NCI-H460 (cell line): Measurements from ENCODE around the gene C1orf174. TPM values are rescaled to one million over a fixed set of nuclear protein-coding genes. Genes with fewer than 3 reads are reported as not detected.

Experiments
- DNase-seq: peaks from one replicate; pipeline ENCODE4 v3.0.0-alpha.2; 2016; ENCODE audit warnings: low read depth; ENCODE audit errors: extremely low read depth
- total RNA-seq: library from RNA; depleted of rRNA; stranded (reverse); fragments of >200 nt; shearing (Covaris generic); gene quantifications from 2 replicates; pipeline ENCODE4 v1.2.3, GENCODE V29; 2014

Gene C1orf174
- total RNA-seq, 1 experiment from 2014 or later = 25.1 TPM

DNA sequence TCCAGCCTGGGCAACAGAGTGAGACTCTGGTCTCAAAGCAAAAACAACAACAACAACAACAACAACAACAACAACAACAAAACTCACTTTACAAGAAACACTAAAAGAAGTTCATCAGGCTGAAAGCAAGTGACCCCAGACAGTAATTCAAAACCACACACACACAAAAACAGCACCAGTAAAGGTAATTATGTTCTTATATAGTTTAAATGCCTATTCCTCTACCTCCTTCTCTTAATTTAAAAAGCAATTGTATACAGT lies 1.7 kb downstream of the C1orf174 start:
- no peak for DNase-seq

DNA sequence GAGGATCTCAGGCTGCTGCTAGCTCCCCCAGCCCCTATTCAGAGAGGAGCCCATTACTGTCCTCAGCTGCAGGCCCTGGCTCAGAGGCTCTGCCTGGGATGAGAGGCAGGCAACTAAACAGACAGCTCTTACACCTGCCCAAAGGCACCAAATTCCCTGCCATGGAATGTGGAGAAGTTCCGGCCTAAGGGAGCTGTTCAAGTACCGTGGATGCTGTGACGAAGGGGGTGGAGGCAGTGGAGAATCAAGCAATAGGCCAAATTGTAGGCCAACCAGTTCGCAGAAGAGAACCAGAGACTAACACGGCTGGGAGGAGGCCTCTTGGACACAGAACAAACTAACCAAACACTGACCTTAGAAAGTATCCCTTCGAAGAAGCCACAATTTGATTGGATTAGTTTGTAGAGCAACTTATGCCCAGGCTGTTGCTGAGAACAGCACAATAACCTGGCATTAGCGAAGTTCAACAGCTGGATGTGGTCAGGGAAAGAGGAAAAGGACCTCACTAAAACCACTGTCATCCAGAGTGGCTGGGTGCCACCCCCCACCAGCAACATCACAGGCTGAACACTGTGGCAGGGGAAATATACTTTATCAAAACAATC lies 3.6 kb downstream of the C1orf174 start:
- no peak for DNase-seq

DNA sequence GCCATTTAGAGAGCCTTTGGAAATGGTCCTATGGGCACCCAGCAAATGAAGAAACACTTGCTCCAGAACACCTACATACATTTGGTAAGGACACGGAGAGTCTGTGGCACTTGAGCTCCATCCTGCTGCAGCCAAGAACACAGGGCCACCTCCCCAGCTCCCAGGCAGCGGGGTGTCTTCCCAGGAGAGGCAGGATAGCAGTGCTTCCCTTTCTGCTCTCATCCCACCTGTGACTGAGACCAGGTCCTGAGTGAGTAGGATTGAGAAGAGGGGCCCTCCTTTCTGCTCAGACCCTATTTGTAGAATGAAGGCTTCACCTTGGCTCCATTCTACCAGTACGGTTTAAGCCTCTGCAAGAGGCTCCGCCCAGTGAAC lies 4.1 kb downstream of the C1orf174 start:
- DNase-seq = no peak

DNA sequence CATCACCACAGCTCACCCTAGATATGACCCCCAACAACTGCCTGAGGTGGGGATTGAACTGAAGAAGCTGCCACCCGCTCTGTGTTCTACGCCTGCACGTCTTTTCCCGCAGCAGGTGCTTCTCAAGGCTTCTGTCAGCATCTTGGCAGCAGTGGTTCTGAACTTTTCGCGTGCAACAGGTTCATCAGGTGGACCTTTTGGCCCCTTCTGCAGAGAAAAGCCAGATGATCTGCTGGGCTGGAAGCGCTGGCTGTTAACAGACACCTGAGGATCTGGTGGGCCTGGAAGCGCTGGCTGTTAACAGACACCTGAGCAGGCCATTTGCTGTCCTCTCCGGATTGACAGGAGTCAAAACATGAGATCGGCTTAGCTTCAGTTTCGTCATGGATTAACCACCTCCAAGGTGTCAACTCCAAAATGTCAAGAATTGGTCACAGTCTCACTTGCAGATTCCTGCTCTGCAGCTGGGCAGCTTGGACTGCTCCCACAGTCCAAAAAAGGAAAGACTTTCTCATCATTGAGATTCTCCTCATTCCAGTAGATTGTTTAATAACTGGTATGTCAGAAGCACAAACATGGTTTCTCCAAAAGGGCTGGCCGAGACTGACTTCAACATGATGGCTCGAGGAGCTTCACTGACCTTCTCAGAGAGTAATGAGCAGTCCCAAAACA lies 4.7 kb downstream of the C1orf174 start:
- no peak for DNase-seq

DNA sequence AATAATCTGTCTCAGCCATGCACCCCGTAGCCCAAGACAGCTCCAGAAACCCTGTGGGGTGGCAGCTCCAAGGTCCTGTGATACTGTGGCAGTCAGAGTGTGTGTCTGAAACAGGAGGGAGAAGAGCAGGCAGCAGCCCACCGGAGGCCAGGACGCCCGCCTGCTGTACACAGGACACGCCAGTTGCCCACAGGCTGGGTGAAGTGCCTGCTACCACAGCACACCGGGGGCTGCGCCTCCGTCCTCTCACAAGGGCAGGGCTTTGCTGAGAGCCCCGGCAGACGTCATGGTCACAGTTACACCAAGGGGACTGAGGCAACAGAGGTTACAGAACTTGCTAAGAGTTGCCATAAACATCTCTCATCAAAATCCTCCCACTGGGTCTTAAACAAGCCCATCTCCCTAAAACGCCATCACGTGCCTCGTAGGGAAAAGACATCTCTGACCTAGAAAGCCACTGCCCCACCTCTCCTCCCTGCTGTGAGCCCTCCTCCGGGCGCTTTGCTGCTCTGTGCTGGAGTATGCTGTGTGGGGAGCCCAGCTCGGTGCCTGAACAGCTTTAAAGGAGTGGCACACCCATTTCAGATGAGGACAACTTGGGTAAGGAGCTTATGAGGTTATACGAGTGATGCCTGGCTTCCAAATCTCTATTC lies 5.3 kb downstream of the C1orf174 start:
- no peak for DNase-seq

DNA sequence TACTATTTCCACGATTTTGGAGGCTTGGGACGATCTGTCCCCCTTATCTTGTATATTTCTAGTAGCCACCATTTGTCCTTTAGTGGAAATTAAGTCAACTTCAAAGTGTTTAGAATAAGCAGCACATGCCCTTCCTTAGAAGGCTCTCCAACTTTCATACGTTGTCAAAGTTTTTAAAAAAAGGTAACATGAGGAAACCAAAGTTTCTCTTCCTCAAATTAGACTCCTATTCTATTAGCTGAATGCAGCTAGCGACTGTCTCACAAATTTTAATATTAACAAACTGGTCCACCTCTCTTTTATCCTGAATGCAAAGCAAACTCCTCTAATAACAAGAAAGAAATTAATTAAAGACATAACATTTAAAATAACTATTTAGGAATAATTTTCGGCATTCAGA lies 6.9 kb downstream of the C1orf174 start:
- no peak for DNase-seq

DNA sequence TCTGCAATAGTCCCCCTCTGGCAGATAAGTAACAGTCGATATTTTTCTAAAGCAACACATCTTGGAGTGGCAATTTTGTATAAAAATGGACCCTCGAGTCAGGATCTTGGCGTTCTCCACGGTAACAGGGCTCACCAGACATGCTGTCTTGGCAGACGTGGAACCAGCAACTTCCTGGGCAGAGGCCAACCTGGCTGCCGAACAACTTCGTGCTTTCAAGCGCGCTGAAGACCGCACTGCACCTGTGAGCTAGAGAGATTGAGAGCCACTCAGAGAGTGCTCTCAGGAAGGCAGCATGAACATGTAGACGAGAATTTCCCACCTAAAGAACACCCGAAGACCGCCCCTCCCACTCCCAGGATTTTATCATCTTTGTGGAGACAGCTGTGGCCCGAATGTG lies 7.3 kb downstream of the C1orf174 start:
- no peak for DNase-seq

DNA sequence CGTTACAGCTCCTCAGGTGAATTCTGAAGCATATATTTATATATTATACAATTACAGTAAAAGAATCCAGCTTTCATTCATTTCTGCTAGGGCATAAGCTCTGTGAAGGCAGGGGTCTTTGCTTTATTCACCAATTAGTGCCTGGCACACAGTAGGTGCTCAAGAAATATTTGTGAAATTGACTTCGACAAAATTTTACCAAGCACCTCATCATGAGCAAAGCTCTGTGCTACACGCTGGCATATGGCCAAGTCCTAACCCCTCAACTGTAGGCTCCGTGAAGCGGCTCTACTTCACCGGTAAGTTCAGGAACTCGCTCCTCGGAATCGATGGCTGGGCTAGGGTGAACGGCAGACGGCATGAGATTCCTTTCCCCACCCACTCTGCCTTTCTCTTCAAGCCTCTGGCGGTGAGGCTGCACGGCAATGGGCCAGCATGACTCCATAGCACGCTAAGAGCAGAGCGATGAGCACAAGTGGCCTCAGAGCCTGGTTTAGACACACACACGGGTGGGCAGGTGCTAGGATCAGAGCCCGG lies 8.7 kb downstream of the C1orf174 start:
- DNase-seq = no peak

DNA sequence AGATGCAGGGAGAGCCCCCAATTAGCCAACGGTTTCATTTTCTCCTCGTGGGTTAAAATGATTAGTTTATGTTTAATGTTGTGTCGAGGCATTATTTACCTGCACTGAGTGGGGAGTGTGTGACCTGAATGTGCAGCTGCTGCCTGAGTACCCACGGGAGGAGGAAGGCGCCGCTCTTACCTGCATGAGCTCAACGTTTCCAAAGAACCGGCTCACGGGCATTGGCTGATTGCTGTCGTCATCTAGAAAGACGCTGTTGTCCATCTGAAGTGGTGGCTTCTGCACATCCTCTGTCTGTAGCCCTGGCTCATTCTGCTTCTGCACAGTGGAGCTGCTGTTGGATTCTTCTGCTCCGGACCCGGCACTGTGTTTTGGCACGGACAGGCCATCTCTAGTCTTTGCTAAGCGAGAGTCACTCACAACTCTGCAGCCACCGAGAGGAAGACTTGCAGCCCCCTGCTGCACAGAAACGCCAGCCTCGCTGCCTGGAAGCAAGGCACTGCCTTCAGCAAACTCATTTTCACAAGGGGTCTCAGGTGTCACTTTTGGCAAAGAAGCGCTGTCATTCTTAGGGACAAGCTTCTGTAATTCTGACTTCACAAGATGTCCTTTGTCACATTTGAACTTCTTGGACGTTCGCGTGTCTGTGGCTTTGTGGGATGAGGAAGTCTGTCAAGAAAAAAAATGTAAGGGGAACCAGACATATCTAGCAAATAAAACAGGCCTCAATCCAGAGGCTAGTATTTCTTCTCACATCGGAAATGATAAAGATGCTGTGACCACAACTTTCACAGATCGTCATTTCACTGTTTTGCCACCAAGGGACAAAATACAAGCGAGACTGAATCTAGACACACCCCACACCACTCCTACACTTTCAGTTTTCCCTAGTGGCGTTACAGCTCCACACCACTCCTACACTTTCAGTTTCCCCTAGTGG lies 9.4 kb downstream of the C1orf174 start:
- DNase-seq = no peak

DNA sequence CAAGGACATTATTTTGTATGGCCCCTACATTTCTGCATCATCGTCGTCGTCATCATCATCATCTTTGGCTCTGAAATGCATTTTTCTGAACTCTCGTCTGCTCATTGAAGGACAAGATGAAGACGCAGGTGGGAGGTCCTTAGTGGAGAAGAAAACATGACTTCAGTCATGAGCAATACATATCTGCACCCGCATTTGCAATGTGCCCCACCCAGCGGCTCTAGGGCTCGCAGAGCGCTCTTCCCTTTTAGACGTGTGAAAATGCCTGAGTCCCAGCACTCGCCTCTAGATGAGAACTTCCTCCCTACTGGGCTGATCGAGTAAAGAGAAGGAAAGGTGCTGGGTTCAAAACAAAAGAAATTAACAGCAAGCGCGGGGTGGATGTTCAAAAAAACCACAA lies 10.1 kb downstream of the C1orf174 start:
- DNase-seq = no peak

DNA sequence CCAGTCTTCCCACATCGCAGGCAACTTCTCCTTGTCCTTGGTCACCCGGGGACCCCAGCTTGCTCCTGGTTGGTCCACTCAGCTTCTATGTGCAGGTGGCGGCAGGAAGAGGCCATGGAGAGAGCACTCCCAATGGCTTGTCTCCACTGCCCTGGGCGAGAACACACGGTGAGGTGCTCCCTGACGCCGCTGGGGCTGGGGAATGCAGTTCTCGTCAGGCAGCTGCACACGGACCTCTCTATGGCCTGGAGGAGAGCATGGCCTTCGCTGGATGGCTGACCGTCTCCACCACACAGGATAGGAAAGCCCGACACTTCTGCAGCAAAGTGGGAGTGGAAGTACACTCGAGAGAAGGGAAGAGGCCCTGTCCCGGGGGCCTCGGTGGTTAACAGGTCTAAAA lies 11.8 kb downstream of the C1orf174 start:
- no peak for DNase-seq

DNA sequence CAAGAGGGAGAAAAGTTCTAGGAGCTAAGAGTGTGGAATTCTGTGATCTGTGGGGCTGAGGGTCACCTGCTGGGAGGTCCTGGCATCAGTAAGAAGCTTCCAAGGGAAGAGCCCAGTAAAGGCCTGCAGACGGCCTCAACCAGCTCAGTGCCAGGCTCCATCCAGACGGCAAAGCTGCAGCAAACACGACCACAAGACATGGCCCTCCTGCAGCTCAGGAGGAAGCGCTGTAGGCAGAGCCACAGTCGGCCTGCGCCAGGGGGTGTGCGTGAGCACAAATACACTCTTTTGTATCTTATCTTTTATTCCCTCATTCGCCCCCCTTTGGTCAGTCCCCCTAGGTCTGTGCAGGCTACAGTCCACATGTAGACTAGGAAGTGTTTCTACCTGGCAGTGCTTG lies 13.4 kb downstream of the C1orf174 start:
- DNase-seq = no peak

DNA sequence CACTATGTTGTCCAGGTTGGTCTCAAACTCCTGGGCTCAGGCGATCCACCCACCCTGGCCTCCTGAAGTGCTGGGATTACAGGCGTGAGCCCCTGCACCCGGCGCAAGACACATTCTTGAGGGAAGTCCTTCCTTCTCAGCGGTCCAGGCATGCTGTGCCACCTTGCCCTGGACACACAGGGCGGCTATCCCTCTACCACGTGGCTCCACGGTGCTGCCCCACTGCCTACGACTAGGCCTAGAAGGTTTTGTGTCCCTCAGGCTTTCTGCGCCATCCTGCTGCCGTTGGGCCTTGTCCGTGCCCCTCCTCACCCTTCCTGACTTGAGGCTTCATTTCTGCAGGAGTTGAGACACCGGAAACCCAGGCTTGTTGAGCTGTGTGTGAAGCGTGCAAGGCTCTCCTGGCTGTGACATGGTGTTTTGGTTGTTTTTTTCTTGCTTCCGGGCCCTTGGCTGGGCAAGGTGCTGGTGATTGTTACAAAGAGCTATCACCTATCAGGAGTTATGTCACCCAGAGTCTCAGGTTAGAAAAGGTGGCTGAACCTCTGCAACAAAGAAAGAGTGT lies 13.9 kb downstream of the C1orf174 start:
- no peak for DNase-seq

DNA sequence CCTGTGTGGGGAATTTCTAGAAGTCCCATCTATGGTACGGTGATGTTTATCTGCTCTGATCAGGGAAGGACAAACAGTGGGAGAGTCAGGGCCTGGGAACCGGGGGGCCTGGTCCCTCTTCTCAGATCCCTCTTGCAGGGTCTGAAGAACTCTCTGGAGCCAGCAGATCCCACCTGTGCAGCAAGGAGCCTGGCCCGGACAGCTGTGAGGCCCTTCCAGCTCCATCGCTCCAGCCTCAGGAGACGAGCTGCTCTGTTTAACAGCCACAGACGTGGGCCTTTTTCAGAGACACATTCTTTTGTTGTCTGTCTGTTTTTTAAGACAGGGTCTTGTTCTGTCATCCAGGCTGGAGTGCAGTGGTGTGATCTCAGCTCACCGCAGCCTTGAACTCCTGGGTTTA lies 14.5 kb downstream of the C1orf174 start:
- no peak for DNase-seq

DNA sequence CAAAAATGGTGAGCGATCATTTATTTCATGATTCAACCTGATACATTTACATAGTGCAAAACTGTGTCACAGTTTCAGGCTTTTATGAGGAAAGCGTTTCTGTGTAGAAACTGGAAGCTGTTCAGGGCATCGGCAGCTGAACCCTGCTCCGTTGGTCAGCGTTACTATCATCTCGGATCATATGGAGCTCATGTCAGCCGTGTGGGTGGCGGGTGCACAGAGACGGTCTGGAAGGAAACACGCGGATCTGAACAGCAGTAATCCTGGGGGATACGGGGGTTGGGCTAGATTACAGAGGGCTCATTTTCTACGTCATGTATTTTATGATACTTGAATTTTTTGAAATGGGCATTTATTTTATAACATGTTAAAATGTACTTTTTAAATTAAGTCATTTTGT lies 15.1 kb downstream of the C1orf174 start:
- no peak for DNase-seq

DNA sequence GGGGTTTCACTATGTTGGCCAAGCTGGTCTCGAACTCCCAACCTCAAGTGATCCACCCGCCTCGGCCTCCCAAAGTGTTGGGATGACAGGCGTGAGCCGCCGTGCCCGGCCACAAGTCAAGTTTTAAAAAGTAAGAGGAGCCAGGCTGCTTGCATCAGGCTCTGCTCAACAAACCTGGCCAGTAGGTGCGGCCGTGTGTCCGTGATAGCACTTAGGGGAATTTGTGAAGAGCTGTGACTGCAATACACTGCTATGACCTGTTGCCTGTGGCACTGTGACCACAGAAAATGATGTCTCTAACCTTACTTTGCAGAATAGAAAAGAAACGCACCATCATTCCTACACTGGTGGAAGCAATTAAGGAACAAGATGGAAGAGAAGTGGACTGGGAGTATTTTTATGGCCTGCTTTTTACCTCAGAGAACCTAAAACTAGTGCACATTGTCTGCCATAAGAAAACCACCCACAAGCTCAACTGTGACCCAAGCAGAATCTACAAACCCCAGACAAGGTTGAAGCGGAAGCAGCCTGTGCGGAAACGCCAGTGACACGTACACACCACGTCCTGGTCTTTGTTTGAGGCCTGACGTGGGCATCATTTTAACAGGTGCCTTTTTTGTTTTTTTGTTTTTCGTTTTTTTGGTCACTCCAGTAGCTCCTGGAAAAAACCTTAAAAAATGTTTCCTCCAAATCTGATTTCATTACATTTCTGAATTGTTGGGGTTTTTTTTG lies 16.7 kb downstream of the C1orf174 start:
- no peak for DNase-seq

DNA sequence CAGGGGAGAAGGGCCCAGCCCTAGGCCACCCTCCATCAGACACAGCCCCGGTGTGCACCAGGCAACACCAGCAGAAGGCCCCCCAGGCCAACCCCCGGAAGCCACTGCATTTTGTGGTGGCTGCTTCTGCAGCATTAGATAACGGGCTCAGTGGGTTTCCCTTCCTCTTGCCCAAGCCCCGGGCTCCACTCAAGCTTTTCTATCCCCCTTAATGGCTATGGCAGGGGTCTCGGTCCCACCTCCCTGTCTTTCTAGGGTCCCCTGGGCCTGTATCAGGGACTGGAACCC lies 18.9 kb downstream of the C1orf174 start:
- no peak for DNase-seq

DNA sequence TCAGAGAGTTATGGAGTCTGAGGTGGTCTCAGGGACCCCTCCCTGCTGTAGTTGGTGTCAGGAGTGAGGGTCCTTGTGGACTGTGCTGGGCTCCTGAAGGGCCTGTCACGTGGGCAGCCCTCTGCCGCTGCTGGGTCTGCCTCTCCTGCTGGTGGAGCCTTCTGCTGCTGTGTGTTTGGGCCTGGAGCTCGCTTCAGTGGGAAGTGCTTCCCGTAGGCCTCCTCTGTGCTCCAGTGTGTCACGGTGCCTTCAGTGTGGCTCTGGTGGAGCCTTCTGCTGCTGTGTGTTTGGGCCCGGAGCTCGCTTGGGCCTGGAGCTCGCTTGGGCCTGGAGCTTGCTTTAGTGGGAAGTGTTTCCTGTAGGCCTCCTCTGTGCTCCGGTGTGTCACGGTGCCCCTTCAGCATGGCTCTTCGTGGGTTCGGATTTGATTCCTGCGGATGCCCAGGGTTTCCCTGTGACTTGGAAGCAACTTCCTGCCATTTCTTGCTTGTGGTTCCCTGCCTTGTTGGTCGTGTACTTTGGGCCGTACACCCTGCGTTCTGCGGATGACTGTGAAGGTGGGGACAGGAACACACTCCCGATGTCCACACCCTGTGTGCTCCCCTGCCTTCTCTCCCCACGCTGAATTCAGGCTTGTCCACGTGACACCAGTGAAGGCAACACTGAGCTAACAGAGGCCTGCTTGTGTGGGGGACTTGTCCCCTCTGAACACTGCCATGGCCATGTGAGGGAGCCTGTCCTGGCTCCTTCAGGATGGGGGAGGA lies 19.5 kb downstream of the C1orf174 start:
- DNase-seq = no peak

DNA sequence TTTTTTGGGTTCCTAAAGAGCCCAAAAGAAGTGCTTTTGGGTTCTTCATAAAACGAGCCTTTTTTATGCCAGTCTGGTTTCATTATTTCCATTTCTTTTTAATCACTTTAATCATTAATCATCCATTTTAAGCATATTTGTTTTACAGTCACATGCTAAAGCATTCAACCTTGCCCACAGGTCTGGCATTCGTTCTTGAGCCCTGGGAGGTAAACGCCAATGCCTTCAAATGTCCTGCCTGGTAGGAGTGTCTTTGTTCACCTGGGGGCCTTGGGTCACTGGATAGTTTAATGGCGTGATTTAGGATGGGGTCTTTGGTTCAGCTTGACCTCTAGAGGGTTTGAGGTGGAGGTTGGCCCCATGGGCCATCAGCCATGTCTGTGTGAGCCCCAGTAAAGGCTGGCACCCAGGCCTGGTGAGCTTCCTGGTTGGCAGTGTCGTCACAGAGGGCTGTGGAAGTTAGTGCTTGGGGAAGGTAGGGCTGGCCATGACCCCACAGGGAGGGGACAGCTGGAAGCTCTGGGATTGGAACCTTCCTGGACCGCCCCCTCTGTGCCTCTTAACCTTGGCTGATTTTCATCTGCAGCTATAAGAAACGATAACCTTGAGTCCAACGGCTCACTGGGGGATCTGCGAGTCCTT lies 20.2 kb downstream of the C1orf174 start:
- no peak for DNase-seq
